Breast epithelium (tissue), 4 donors: ENCODE measurements around the gene PROCR. TPM values are rescaled to one million over a fixed set of nuclear protein-coding genes. Genes with fewer than 3 reads are reported as not detected.

Experiments used
- DNase-seq, 2 donors: peaks; one replicate each; pipeline ENCODE4 v3.0.0-alpha.2; 2019; ENCODE audit warnings: low spot score in 2 of 2
- H3K27ac ChIP-seq, 2 donors: fragments of 200-600 bp; sonication (generic) in 1 of 2; one replicate each; pipeline ENCODE4 v1.5.1; 2016 to 2019; ENCODE audit warnings: mild to moderate bottlenecking in 1 of 2
- H3K27me3 ChIP-seq, 2 donors: fragments of 200-600 bp; sonication (generic) in 1 of 2; one replicate each; pipeline versions ENCODE4 v1.5.1 to v1.6.0; 2017 to 2019; ENCODE audit warnings: control low read depth in 1 of 2, mild to moderate bottlenecking in 1 of 2
- H3K36me3 ChIP-seq: fragments of 200-600 bp; one replicate; pipeline ENCODE4 v1.5.1; 2019
- H3K4me1 ChIP-seq, 2 donors: fragments of 200-600 bp; sonication (generic); one replicate each; pipeline ENCODE4 v1.5.1; 2016 to 2019; ENCODE audit warnings: control low read depth in 1 of 2
- H3K4me3 ChIP-seq, 3 donors: fragments of 200-600 bp; sonication (generic); 1 replicate in 2 of 3; 2 replicates in 1 of 3; pipeline ENCODE4 v1.5.1; 2016 to 2019; ENCODE audit warnings: mild to moderate bottlenecking in 3 of 3, moderate library complexity in 2 of 3
- H3K9me3 ChIP-seq, 2 donors: fragments of 200-600 bp; sonication (generic) in 1 of 2; one replicate each; pipeline ENCODE4 v1.5.1; 2016 to 2019; ENCODE audit warnings: control low read depth in 1 of 2
- CTCF ChIP-seq, 3 donors: fragments of 450-650 bp; IDR thresholded peaks; one replicate each; pipeline ENCODE4 v1.5.1; 2016 to 2017; ENCODE audit warnings: antibody characterized with exemption in 3 of 3, mild to moderate bottlenecking in 3 of 3, moderate library complexity in 3 of 3
- POLR2A ChIP-seq: fragments of 450-650 bp; IDR thresholded peaks from one replicate; pipeline ENCODE4 v1.6.1; 2016; ENCODE audit warnings: antibody characterized with exemption, mild to moderate bottlenecking, moderate library complexity
- POLR2AphosphoS5 ChIP-seq, 3 donors: sonication (generic); formaldehyde crosslinking; IDR thresholded peaks; one replicate each; pipeline ENCODE4 v1.6.1; 2017; ENCODE audit warnings: antibody characterized with exemption in 3 of 3
- intact Hi-C: fragments of 100-400 bp; cut with DNase I; formaldehyde crosslinking; loops from one replicate; pipeline ENCODE4 v1.15.1; 2023; ENCODE audit warnings: low total_unique reads
- total RNA-seq, 3 donors: library from RNA; depleted of rRNA; stranded (reverse); fragments of >200 nt; gene quantifications; one replicate each; pipeline ENCODE4 v1.1.0, GENCODE V29; 2016

PROCR gene
- total RNA-seq = 10 to 100 TPM; 34.1 to 87.9 (median 39.8) TPM

- intact Hi-C loops = no loop called here
- no peaks in the 10 kb centered on the region for H3K27me3 ChIP-seq
- peak within 1 kb of the TSS; percentile 77 to 80 for H3K27ac ChIP-seq
- DNase-seq = peak; percentile 73 to 86
- no peaks in the 10 kb centered on the region for H3K9me3 ChIP-seq
- TF ChIP-seq POLR2AphosphoS5 (IDR thresholded peaks at IDR 0.05) = peak in 2 of 3 donors; percentile 37 to 43
- TF ChIP-seq POLR2A = no peak
- H3K4me1 ChIP-seq = peaks cover 0 to 3% of the 10 kb centered on the region in 2 donors
- peak within 1 kb of the TSS; percentile 45 to 58 (median 49) for H3K4me3 ChIP-seq
- no peaks in the 10 kb centered on the region for H3K36me3 ChIP-seq
Observed at GRCh38 chr20:35171753-35172433, at the start of gene PROCR. Gene PROCR, plus strand, starts transcription at chr20:35172072. Its CDS starts 83 bp downstream, at chr20:35172155.

- no peak for DNase-seq
- TF ChIP-seq POLR2A (no peak), POLR2AphosphoS5 (IDR thresholded peaks at IDR 0.05) (no peak), CTCF (IDR thresholded peaks at IDR 0.05) (no peak)
- no peaks in the 10 kb centered on the region for H3K27me3 ChIP-seq
- no peak overlapping the region for H3K4me3 ChIP-seq
- no peak overlapping the region for H3K27ac ChIP-seq
- peaks cover 10% of the 10 kb centered on the region for H3K36me3 ChIP-seq
- intact Hi-C loops = no loop called here
- no peaks in the 10 kb centered on the region for H3K9me3 ChIP-seq
- H3K4me1 ChIP-seq = no peaks in the 10 kb centered on the region
Observed at GRCh38 chr20:35122756-35123405, 49.0 kb upstream of the PROCR start.

- intact Hi-C loops = no loop called here
- Histone ChIP-seq H3K4me1 (no peaks in the 10 kb centered on the region), H3K9me3 (no peaks in the 10 kb centered on the region), H3K4me3 (no peak overlapping the region), H3K36me3 (no peaks in the 10 kb centered on the region), H3K27me3 (no peaks in the 10 kb centered on the region), H3K27ac (no peak overlapping the region)
- no peak for TF ChIP-seq CTCF (IDR thresholded peaks at IDR 0.05)
- no peak for TF ChIP-seq POLR2AphosphoS5 (IDR thresholded peaks at IDR 0.05)
- TF ChIP-seq POLR2A = no peak
- no peak for DNase-seq
Observed at GRCh38 chr20:35125753-35126152, 46.1 kb upstream of the PROCR start.

- Histone ChIP-seq H3K4me1 (no peaks in the 10 kb centered on the region), H3K36me3 (no peaks in the 10 kb centered on the region), H3K9me3 (no peaks in the 10 kb centered on the region), H3K27ac (no peak overlapping the region), H3K4me3 (no peak overlapping the region), H3K27me3 (no peaks in the 10 kb centered on the region)
- TF ChIP-seq POLR2A (no peak), POLR2AphosphoS5 (IDR thresholded peaks at IDR 0.05) (no peak), CTCF (IDR thresholded peaks at IDR 0.05) (no peak)
- DNase-seq = no peak
- intact Hi-C loops = no loop called here
Observed at GRCh38 chr20:35129647-35130069, 42.2 kb upstream of the PROCR start.

- no peaks in the 10 kb centered on the region for H3K36me3 ChIP-seq
- TF ChIP-seq POLR2A = no peak
- no peak for TF ChIP-seq POLR2AphosphoS5 (IDR thresholded peaks at IDR 0.05)
- TF ChIP-seq CTCF (IDR thresholded peaks at IDR 0.05) = no peak
- no peak for DNase-seq
- intact Hi-C loops = no loop called here
- no peaks in the 10 kb centered on the region for H3K4me1 ChIP-seq
- no peaks in the 10 kb centered on the region for H3K27me3 ChIP-seq
- H3K4me3 ChIP-seq = no peak overlapping the region
- H3K27ac ChIP-seq = no peak overlapping the region
- no peaks in the 10 kb centered on the region for H3K9me3 ChIP-seq
Observed at GRCh38 chr20:35131934-35132333, 39.9 kb upstream of the PROCR start.
